Measurements from ENCODE around the gene ABHD12.

- TF ChIP-seq CTCF (IDR thresholded peaks at IDR 0.05): no peak
- no peak for TF ChIP-seq POLR2A (IDR thresholded peaks at IDR 0.05)
Observed at GRCh38 chr20:25280574-25281535, 109.8 kb downstream of the ABHD12 start.

All from heart left ventricle (tissue), 13 donors.